SH-SY5Y (cell line): ENCODE measurements around the gene LRRC40.

ENCODE experiments used
- GATA2 ChIP-seq: IDR thresholded peaks from 2 replicates; pipeline ENCODE4 v1.6.1; 2011; ENCODE audit warnings: mild to moderate bottlenecking, low read depth, low read length
- GATA3 ChIP-seq: IDR thresholded peaks from 2 replicates; pipeline ENCODE4 v1.6.1; 2011; ENCODE audit warnings: low read depth, mild to moderate bottlenecking, low read length, moderate library complexity

LRRC40 gene

GRCh38 chr1:70103770-70104169 is 101.6 kb downstream of the LRRC40 start:
- TF ChIP-seq GATA2 (no peak), GATA3 (no peak)

- TF ChIP-seq GATA2 (no peak), GATA3 (no peak)
Observed at GRCh38 chr1:70101774-70102173, 103.6 kb downstream of the LRRC40 start.

GRCh38 chr1:70101231-70101630 is 104.1 kb downstream of the LRRC40 start:
- TF ChIP-seq GATA2 (no peak), GATA3 (no peak)
